HG03196 (cell line): ENCODE data around the gene MID1.
"Not testable (repeated sequence)": the region's sequence is repeated elsewhere in the genome, so short reads cannot be mapped to it uniquely, and the experiment has no call there.

ENCODE experiments used
- ATAC-seq: cut with Tn5 transposase; IDR thresholded peaks from one replicate; pipeline ENCODE4 v1.9.1; 2021; ENCODE audit not compliant: unreplicated experiment

Gene MID1

GRCh38 chrX:10617186-10617998 lies 3.0 kb downstream of the MID1 start:
- ATAC-seq: no peak

GRCh38 chrX:10615931-10616774 lies 4.2 kb downstream of the MID1 start:
- ATAC-seq: no peak

- ATAC-seq: no peak
Observed at GRCh38 chrX:10612215-10612614, 8.2 kb downstream of the MID1 start.

GRCh38 chrX:10611441-10612090 lies 8.8 kb downstream of the MID1 start:
- no peak for ATAC-seq

- no peak for ATAC-seq
Observed at GRCh38 chrX:10608099-10608498, 12.3 kb downstream of the MID1 start.

GRCh38 chrX:10607233-10607632 lies 13.2 kb downstream of the MID1 start:
- ATAC-seq: no peak

- no peak for ATAC-seq
Observed at GRCh38 chrX:10603612-10604011, 16.8 kb downstream of the MID1 start.

GRCh38 chrX:10602646-10603045 lies 17.7 kb downstream of the MID1 start:
- ATAC-seq: no peak

GRCh38 chrX:10600479-10600878 lies 19.9 kb downstream of the MID1 start:
- no peak for ATAC-seq

- ATAC-seq: no peak
Observed at GRCh38 chrX:10598540-10598939, 21.8 kb downstream of the MID1 start.

- ATAC-seq: no peak
Observed at GRCh38 chrX:10597871-10598270, 22.5 kb downstream of the MID1 start.

GRCh38 chrX:10591363-10592335 lies 28.7 kb downstream of the MID1 start:
- no peak for ATAC-seq

- not testable (repeated sequence) for ATAC-seq
Observed at GRCh38 chrX:10589787-10590186, 30.6 kb downstream of the MID1 start.

GRCh38 chrX:10589098-10589497 lies 31.3 kb downstream of the MID1 start:
- no peak for ATAC-seq

GRCh38 chrX:10584882-10585281 lies 35.5 kb downstream of the MID1 start:
- not testable (repeated sequence) for ATAC-seq

- no peak for ATAC-seq
Observed at GRCh38 chrX:10582945-10583344, 37.4 kb downstream of the MID1 start.

GRCh38 chrX:10582215-10582733 lies 38.1 kb downstream of the MID1 start:
- ATAC-seq: no peak

- ATAC-seq: no peak
Observed at GRCh38 chrX:10579112-10580011, 41.0 kb downstream of the MID1 start.

GRCh38 chrX:10578527-10578926 lies 41.9 kb downstream of the MID1 start:
- no peak for ATAC-seq
